ENCODE measurements around the gene SLC25A1.

The SLC25A1 gene

GRCh38 chr22:19137384-19138216, 40.9 kb downstream of the SLC25A1 start:
- no peak for DNase-seq (ENCODE audit: low spot score)

DNA sequence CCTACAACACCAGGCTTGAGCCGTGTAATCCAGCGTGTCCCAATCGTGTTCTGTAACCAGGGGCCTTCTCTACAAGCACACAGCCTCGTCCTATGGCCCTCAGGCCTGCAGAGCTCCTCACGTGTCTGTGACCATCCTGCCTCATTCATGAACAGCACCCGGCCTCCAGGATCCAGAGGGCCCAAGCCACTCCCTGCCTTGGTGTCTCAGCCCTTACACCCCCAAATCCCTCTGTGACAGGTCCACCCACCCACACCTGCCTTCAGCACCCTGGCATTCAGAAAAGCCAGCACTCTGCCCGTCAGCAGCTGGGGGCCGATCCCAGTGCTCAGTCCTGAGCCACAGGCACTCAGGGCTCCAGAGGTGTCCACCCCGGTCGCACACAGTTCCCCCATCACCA, 41.6 kb downstream of the SLC25A1 start:
- no peak for DNase-seq (ENCODE audit: low spot score)

GRCh38 chr22:19134874-19135273, 43.7 kb downstream of the SLC25A1 start:
- no peak for DNase-seq (ENCODE audit: low spot score)

- DNase-seq (ENCODE audit: low spot score): no peak
Observed at GRCh38 chr22:19134176-19134831, 44.2 kb downstream of the SLC25A1 start.

- no peak for DNase-seq (ENCODE audit: low spot score)
Observed at GRCh38 chr22:19133561-19133960, 45.0 kb downstream of the SLC25A1 start.

GRCh38 chr22:19132693-19133400, 45.7 kb downstream of the SLC25A1 start:
- DNase-seq (ENCODE audit: low spot score): no peak

GRCh38 chr22:19132153-19132552, 46.4 kb downstream of the SLC25A1 start:
- DNase-seq (ENCODE audit: low spot score): no peak

GRCh38 chr22:19131685-19132015, 46.9 kb downstream of the SLC25A1 start:
- DNase-seq (ENCODE audit: low spot score): no peak

DNA sequence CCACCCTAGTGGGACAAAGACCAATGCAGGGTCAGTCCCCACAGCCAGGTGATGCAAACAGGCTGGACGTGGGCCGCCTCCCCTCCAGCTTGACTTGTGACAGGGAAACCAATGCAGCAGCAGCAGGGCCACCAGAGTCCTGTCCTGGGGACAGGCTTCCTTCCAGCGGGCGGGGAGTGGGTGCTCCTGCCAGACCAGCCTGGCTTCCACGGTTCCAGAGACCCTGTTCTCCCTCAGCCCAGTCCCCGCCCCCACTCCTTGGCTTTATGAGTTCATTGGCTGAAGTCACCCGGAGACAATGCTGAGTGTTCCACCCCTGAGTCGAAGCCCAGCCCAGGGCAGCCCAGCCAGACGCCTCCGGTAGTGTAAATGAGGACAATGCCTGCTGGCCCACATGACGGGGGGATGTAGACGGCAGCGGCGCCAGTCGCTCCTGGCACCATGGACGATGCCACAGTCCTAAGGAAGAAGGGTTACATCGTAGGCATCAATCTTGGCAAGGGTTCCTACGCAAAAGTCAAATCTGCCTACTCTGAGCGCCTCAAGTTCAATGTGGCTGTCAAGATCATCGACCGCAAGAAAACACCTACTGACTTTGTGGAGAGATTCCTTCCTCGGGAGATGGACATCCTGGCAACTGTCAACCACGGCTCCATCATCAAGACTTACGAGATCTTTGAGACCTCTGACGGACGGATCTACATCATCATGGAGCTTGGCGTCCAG, 47.4 kb downstream of the SLC25A1 start, which contains the start of gene TSSK2:
Gene TSSK2 (plus strand): TSS at position 350 of the 726 bp plus-strand sequence. CDS start 92 bp downstream, at position 442.
- no peak for DNase-seq (ENCODE audit: low spot score)

DNA sequence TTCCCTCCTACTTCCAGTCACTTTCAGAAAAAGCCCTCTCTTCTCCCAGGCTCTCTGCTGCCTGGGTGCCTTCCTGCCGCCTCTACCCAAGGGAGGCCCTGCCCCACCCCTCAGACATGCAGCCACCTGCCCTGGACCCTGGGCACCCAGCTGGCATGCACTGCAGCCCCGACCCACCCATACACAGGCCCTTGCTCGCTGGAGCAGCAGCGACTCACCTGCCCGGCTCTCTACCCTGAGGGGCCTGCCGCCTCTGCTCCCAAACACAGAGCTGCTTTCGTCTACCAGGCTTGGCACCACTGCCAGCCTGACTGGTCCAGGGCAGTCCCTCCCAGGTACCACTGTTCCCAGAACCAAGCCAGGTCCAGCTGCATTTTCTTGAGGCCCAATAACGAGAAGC, 48.7 kb downstream of the SLC25A1 start:
- no peak for DNase-seq (ENCODE audit: low spot score)

GRCh38 chr22:19128946-19129727, 49.4 kb downstream of the SLC25A1 start:
- DNase-seq (ENCODE audit: low spot score): no peak

- no peak for DNase-seq (ENCODE audit: low spot score)
Observed at GRCh38 chr22:19128009-19128401, 50.5 kb downstream of the SLC25A1 start.

GRCh38 chr22:19127329-19128008, 51.1 kb downstream of the SLC25A1 start:
- no peak for DNase-seq (ENCODE audit: low spot score)

DNA sequence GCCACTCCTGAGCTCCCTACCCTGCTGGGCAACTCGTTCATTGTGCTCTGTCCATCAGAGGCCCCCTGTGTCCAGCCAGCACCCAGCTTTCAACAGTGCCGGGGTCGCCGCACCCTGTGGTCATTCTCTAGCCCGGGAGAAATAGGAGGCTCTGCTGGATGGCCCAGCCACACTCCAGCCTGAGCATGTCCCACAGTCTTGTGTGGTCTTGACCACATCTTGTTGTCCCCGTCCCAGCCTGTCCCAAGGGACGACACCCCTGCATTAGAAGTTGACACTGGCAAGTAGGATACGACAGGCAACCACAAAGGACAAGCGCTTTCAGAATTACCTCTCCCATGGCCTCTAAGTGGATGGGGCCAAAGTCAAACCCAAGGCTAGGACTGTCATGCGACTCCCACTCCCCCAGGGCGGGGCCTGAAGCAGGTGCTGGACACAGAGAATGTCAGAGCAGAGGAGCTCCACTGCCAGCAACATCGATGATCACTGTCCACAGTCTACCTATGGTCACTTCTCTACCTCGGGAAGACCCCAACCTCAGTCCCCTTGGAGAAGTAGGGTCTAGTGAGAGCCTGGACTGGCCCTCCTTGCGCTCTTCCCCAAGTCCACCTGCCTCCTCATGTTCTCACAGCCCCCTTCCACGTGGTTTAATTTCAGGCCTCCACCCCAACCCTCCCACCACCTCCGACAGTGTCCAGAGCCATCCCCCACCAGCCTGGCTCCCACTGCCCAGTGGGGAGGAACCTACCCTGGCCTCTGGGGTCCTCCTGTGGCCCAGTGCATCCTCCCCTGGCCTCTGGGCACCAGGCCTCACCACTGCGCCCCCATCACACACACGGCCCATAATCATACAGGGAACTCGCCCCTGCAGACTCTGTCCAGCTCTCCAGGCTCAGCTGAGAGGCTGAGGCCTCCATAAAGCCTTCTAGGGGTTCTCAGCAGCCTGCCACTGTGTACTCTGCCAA, 51.9 kb downstream of the SLC25A1 start:
- no peak for DNase-seq (ENCODE audit: low spot score)
